ENCODE measurements around the gene NSD2. TPM values are rescaled to one million over a fixed set of nuclear protein-coding genes. Genes with fewer than 3 reads are reported as not detected.

Gene NSD2
- total and polyA plus RNA-seq, 4 donors = 59.0 to 102 (median 84.1) TPM

GRCh38 chr4:1851575-1852410 is 19.4 kb upstream of the NSD2 start:
- 83% methylated on average over 16 of the region's 16 CpGs for WGBS (ENCODE audit: insufficient coverage)
- peaks cover 34% of the 10 kb centered on the region for H3K4me1 ChIP-seq (ENCODE audit: control insufficient read depth, insufficient read depth, low read length)
- no peak for DNase-seq (ENCODE audit: low read depth in 4 of 6, low spot score in 6 of 6)
- H3K27ac ChIP-seq (ENCODE audit: low read depth, low read length) = no peak overlapping the region
- H3K9me3 ChIP-seq (ENCODE audit: control insufficient read depth, insufficient read depth, low read length) = no peaks in the 10 kb centered on the region
- H3K27me3 ChIP-seq (ENCODE audit: control insufficient read depth, insufficient read depth, low read length) = no peaks in the 10 kb centered on the region
- peaks cover 27% of the 10 kb centered on the region for H3K36me3 ChIP-seq (ENCODE audit: control insufficient read depth, insufficient read depth, low read length)
- no peak overlapping the region for H3K4me3 ChIP-seq (ENCODE audit: low read depth, low read length)

GRCh38 chr4:1852904-1853623 is 18.1 kb upstream of the NSD2 start:
- H3K27me3 ChIP-seq (ENCODE audit: control insufficient read depth, insufficient read depth, low read length) = no peaks in the 10 kb centered on the region
- H3K36me3 ChIP-seq (ENCODE audit: control insufficient read depth, insufficient read depth, low read length) = peaks cover 15% of the 10 kb centered on the region
- no peak overlapping the region for H3K4me3 ChIP-seq (ENCODE audit: low read depth, low read length)
- peaks cover 46% of the 10 kb centered on the region for H3K4me1 ChIP-seq (ENCODE audit: control insufficient read depth, insufficient read depth, low read length)
- no peak for DNase-seq (ENCODE audit: low read depth in 4 of 6, low spot score in 6 of 6)
- peak overlapping the region; percentile 22 for H3K27ac ChIP-seq (ENCODE audit: low read depth, low read length)
- H3K9me3 ChIP-seq (ENCODE audit: control insufficient read depth, insufficient read depth, low read length) = no peaks in the 10 kb centered on the region
- WGBS (ENCODE audit: insufficient coverage) = 82% methylated on average over 6 of the region's 9 CpGs

GRCh38 chr4:1854752-1855151 is 16.4 kb upstream of the NSD2 start:
- Histone ChIP-seq H3K27me3 (ENCODE audit: control insufficient read depth, insufficient read depth, low read length) (no peaks in the 10 kb centered on the region), H3K27ac (ENCODE audit: low read depth, low read length) (no peak overlapping the region), H3K9me3 (ENCODE audit: control insufficient read depth, insufficient read depth, low read length) (no peaks in the 10 kb centered on the region), H3K36me3 (ENCODE audit: control insufficient read depth, insufficient read depth, low read length) (peaks cover 14% of the 10 kb centered on the region), H3K4me1 (ENCODE audit: control insufficient read depth, insufficient read depth, low read length) (peaks cover 47% of the 10 kb centered on the region), H3K4me3 (ENCODE audit: low read depth, low read length) (peak overlapping the region; percentile 65)
- no CpG with 5 or more reads among the region's 1 CpG for WGBS (ENCODE audit: insufficient coverage)
- DNase-seq (ENCODE audit: low read depth in 4 of 6, low spot score in 6 of 6) = no peak

- Histone ChIP-seq H3K4me1 (ENCODE audit: control insufficient read depth, insufficient read depth, low read length) (peaks cover 47% of the 10 kb centered on the region), H3K4me3 (ENCODE audit: low read depth, low read length) (peak overlapping the region; percentile 78), H3K27ac (ENCODE audit: low read depth, low read length) (no peak overlapping the region), H3K9me3 (ENCODE audit: control insufficient read depth, insufficient read depth, low read length) (no peaks in the 10 kb centered on the region), H3K36me3 (ENCODE audit: control insufficient read depth, insufficient read depth, low read length) (peaks cover 14% of the 10 kb centered on the region), H3K27me3 (ENCODE audit: control insufficient read depth, insufficient read depth, low read length) (no peaks in the 10 kb centered on the region)
- peak in 2 of 6 donors; percentile 12 to 33 for DNase-seq (ENCODE audit: low read depth in 4 of 6, low spot score in 6 of 6)
- WGBS (ENCODE audit: insufficient coverage) = under 1% methylated on average over 92 of the region's 92 CpGs
Observed at GRCh38 chr4:1855333-1856070, 15.7 kb upstream of the NSD2 start.

GRCh38 chr4:1856071-1856942 is 14.9 kb upstream of the NSD2 start, which contains the start of gene LETM1:
LETM1 (minus strand) TSS chr4:1856156; CDS start chr4:1855950, 206 bp downstream.
- Histone ChIP-seq H3K4me1 (ENCODE audit: control insufficient read depth, insufficient read depth, low read length) (peaks cover 43% of the 10 kb centered on the region), H3K9me3 (ENCODE audit: control insufficient read depth, insufficient read depth, low read length) (no peaks in the 10 kb centered on the region), H3K27ac (ENCODE audit: low read depth, low read length) (peak within 1 kb of the TSS; percentile 61), H3K27me3 (ENCODE audit: control insufficient read depth, insufficient read depth, low read length) (no peaks in the 10 kb centered on the region), H3K36me3 (ENCODE audit: control insufficient read depth, insufficient read depth, low read length) (peaks cover 10% of the 10 kb centered on the region), H3K4me3 (ENCODE audit: low read depth, low read length) (peak within 1 kb of the TSS; percentile 78)
- DNase-seq (ENCODE audit: low read depth in 4 of 6, low spot score in 6 of 6) = peak; percentile 79 to 98 (median 88)
- 0% methylated on average over 107 of the region's 107 CpGs for WGBS (ENCODE audit: insufficient coverage)

- H3K4me3 ChIP-seq (ENCODE audit: low read depth, low read length) = peak overlapping the region; percentile 78
- no peaks in the 10 kb centered on the region for H3K27me3 ChIP-seq (ENCODE audit: control insufficient read depth, insufficient read depth, low read length)
- H3K36me3 ChIP-seq (ENCODE audit: control insufficient read depth, insufficient read depth, low read length) = peaks cover 4% of the 10 kb centered on the region
- H3K9me3 ChIP-seq (ENCODE audit: control insufficient read depth, insufficient read depth, low read length) = no peaks in the 10 kb centered on the region
- peak in 2 of 6 donors; percentile 4 to 44 for DNase-seq (ENCODE audit: low read depth in 4 of 6, low spot score in 6 of 6)
- H3K27ac ChIP-seq (ENCODE audit: low read depth, low read length) = no peak overlapping the region
- WGBS (ENCODE audit: insufficient coverage) = 21% methylated on average over 30 of the region's 32 CpGs
- peaks cover 37% of the 10 kb centered on the region for H3K4me1 ChIP-seq (ENCODE audit: control insufficient read depth, insufficient read depth, low read length)
Observed at GRCh38 chr4:1856943-1857699, 14.1 kb upstream of the NSD2 start.

- 71% methylated on average over 5 of the region's 5 CpGs for WGBS (ENCODE audit: insufficient coverage)
- Histone ChIP-seq H3K9me3 (ENCODE audit: control insufficient read depth, insufficient read depth, low read length) (no peaks in the 10 kb centered on the region), H3K4me3 (ENCODE audit: low read depth, low read length) (no peak overlapping the region), H3K27me3 (ENCODE audit: control insufficient read depth, insufficient read depth, low read length) (no peaks in the 10 kb centered on the region), H3K36me3 (ENCODE audit: control insufficient read depth, insufficient read depth, low read length) (peaks cover 2% of the 10 kb centered on the region), H3K4me1 (ENCODE audit: control insufficient read depth, insufficient read depth, low read length) (peaks cover 42% of the 10 kb centered on the region), H3K27ac (ENCODE audit: low read depth, low read length) (no peak overlapping the region)
- no peak for DNase-seq (ENCODE audit: low read depth in 4 of 6, low spot score in 6 of 6)
Observed at GRCh38 chr4:1857931-1858330, 13.3 kb upstream of the NSD2 start.

GRCh38 chr4:1859389-1859753 is 11.8 kb upstream of the NSD2 start:
- Histone ChIP-seq H3K27me3 (ENCODE audit: control insufficient read depth, insufficient read depth, low read length) (no peaks in the 10 kb centered on the region), H3K4me3 (ENCODE audit: low read depth, low read length) (no peak overlapping the region), H3K4me1 (ENCODE audit: control insufficient read depth, insufficient read depth, low read length) (peaks cover 45% of the 10 kb centered on the region), H3K27ac (ENCODE audit: low read depth, low read length) (no peak overlapping the region), H3K9me3 (ENCODE audit: control insufficient read depth, insufficient read depth, low read length) (no peaks in the 10 kb centered on the region), H3K36me3 (ENCODE audit: control insufficient read depth, insufficient read depth, low read length) (no peaks in the 10 kb centered on the region)
- WGBS (ENCODE audit: insufficient coverage) = 100% methylated on average over 1 of the region's 1 CpG
- DNase-seq (ENCODE audit: low read depth in 4 of 6, low spot score in 6 of 6) = no peak
